Measurements from ENCODE around the gene AKR7A2.
"Not testable (repeated sequence)": the region's sequence is repeated elsewhere in the genome, so short reads cannot be mapped to it uniquely, and the experiment has no call there.

Gene AKR7A2

GRCh38 chr1:19258353-19258752 is 53.6 kb downstream of the AKR7A2 start:
- peaks cover 76% of the 10 kb centered on the region for H3K36me3 Mint-ChIP-seq (ENCODE audit: low read depth)
- H3K9me3 Mint-ChIP-seq: no peaks in the 10 kb centered on the region
- H3K4me1 Mint-ChIP-seq (ENCODE audit: low read depth): peaks cover 44% of the 10 kb centered on the region
- no peaks in the 10 kb centered on the region for H3K27me3 Mint-ChIP-seq
- H3K4me3 Mint-ChIP-seq: no peak overlapping the region
- H3K27ac Mint-ChIP-seq: peak overlapping the region; percentile 93
- DNase-seq: no peak

GRCh38 chr1:19257178-19257914 is 54.6 kb downstream of the AKR7A2 start:
- Mint-ChIP-seq H3K9me3 (no peaks in the 10 kb centered on the region), H3K27ac (peak overlapping the region; percentile 93), H3K4me1 (ENCODE audit: low read depth) (peaks cover 50% of the 10 kb centered on the region), H3K27me3 (no peaks in the 10 kb centered on the region), H3K4me3 (peak overlapping the region; percentile 34), H3K36me3 (ENCODE audit: low read depth) (peaks cover 85% of the 10 kb centered on the region)
- DNase-seq: no peak

GRCh38 chr1:19256301-19256700 is 55.6 kb downstream of the AKR7A2 start:
- H3K4me3 Mint-ChIP-seq: peak overlapping the region; percentile 34
- not testable (repeated sequence) for H3K27me3 Mint-ChIP-seq, DNase-seq, H3K9me3 Mint-ChIP-seq
- peaks cover 94% of the 10 kb centered on the region for H3K36me3 Mint-ChIP-seq (ENCODE audit: low read depth)
- H3K4me1 Mint-ChIP-seq (ENCODE audit: low read depth): peaks cover 50% of the 10 kb centered on the region
- peak overlapping the region; percentile 93 for H3K27ac Mint-ChIP-seq

GRCh38 chr1:19255288-19255687 is 56.7 kb downstream of the AKR7A2 start:
- DNase-seq: no peak
- H3K4me3 Mint-ChIP-seq: no peak overlapping the region
- no peaks in the 10 kb centered on the region for H3K9me3 Mint-ChIP-seq
- peak overlapping the region; percentile 99 for H3K27ac Mint-ChIP-seq
- no peaks in the 10 kb centered on the region for H3K27me3 Mint-ChIP-seq
- peaks cover 56% of the 10 kb centered on the region for H3K4me1 Mint-ChIP-seq (ENCODE audit: low read depth)
- peaks cover 98% of the 10 kb centered on the region for H3K36me3 Mint-ChIP-seq (ENCODE audit: low read depth)

- no peaks in the 10 kb centered on the region for H3K9me3 Mint-ChIP-seq
- H3K4me1 Mint-ChIP-seq (ENCODE audit: low read depth): peaks cover 59% of the 10 kb centered on the region
- H3K4me3 Mint-ChIP-seq: peak overlapping the region; percentile 99
- peaks cover 95% of the 10 kb centered on the region for H3K36me3 Mint-ChIP-seq (ENCODE audit: low read depth)
- no peaks in the 10 kb centered on the region for H3K27me3 Mint-ChIP-seq
- no peak for DNase-seq
- peak overlapping the region; percentile 99 for H3K27ac Mint-ChIP-seq
These were observed 57.5 kb downstream of the AKR7A2 start for GRCh38 chr1:19254416-19254815.

All from activated T-cell treated with anti-CD3 and anti-CD28 coated beads, Interleukin-2, amount 50 U/mL, for 24 hours (primary cell).